SK-N-SH (cell line): ENCODE measurements around the gene WDR48. TPM values are rescaled to one million over a fixed set of nuclear protein-coding genes. Genes with fewer than 3 reads are reported as not detected.

ENCODE experiments used
- CTCF ChIA-PET: fragments of 300-600, 350-600 bp; formaldehyde crosslinking; extraction: SDS; loops from one replicate; lab custom pipeline; 2021; lab: Yijun Ruan, JAX
- POLR2A ChIA-PET: fragments of 350-600 bp; sonication (Branson Sonifier 250); formaldehyde crosslinking; extraction: SDS; loops from one replicate; lab custom pipeline; 2020; ENCODE audit warnings: antibody characterized with exemption, inconsistent platforms; lab: Yijun Ruan, JAX
- DNase-seq: peaks from one replicate; pipeline ENCODE4 v3.0.0; 2012
- H2AFZ ChIP-seq: fragments of 200-600 bp; sonication (generic); 2 replicates; pipeline ENCODE4 v1.8.1; 2016; ENCODE audit warnings: antibody characterized with exemption, mild to moderate bottlenecking, low read depth
- H3F3A ChIP-seq: fragments of 200-600 bp; sonication (generic); replicated peaks from 2 replicates; pipeline ENCODE3; 2016; ENCODE audit warnings: antibody characterized with exemption, mild to moderate bottlenecking; ENCODE audit not compliant: insufficient read depth
- H3K27ac ChIP-seq, 2 experiments: fragments of 200-500 bp in 1 of 2; fragments of 200-600 bp in 1 of 2; sonication (Bioruptor generic) in 1 of 2; sonication (generic), shearing (Covaris generic) in 1 of 2; 2 replicates each; pipeline versions ENCODE4 v1.5.1 to v1.6.1; 2014 to 2016; ENCODE audit warnings: low read depth in 2 of 2, inconsistent platforms in 1 of 2, low read length in 1 of 2, mild to moderate bottlenecking in 1 of 2, mixed read lengths in 1 of 2
- H3K27me3 ChIP-seq: fragments of 200-600 bp; sonication (generic), shearing (Covaris generic); 2 replicates; pipeline ENCODE4 v1.6.1; 2016; ENCODE audit warnings: mixed run types; ENCODE audit not compliant: insufficient read depth
- H3K36me3 ChIP-seq, 2 experiments: fragments of 200-500 bp in 1 of 2; fragments of 200-600 bp in 1 of 2; sonication (Bioruptor generic) in 1 of 2; sonication (generic) in 1 of 2; replicated peaks in 1 of 2; 2 replicates each; pipeline versions ENCODE3 to v1.5.1; 2014 to 2016; ENCODE audit warnings: low read length in 1 of 2, mild to moderate bottlenecking in 1 of 2; ENCODE audit not compliant: insufficient read depth in 2 of 2, control insufficient read depth in 1 of 2
- H3K4me1 ChIP-seq, 2 experiments: fragments of 200-500 bp in 1 of 2; fragments of 200-600 bp in 1 of 2; sonication (Bioruptor generic) in 1 of 2; sonication (generic), shearing (Covaris generic) in 1 of 2; 2 replicates each; pipeline versions ENCODE4 v1.5.1 to v1.6.1; 2014 to 2016; ENCODE audit warnings: low read depth in 1 of 2, low read length in 1 of 2, mixed run types in 1 of 2; ENCODE audit not compliant: insufficient read depth in 2 of 2, control insufficient read depth in 1 of 2
- H3K4me2 ChIP-seq: fragments of 200-600 bp; sonication (generic), shearing (Covaris generic); 2 replicates; pipeline ENCODE4 v1.6.1; 2017; ENCODE audit warnings: mixed run types
- H3K4me3 ChIP-seq, 2 experiments: fragments of 200-500 bp in 1 of 2; fragments of 200-600 bp in 1 of 2; sonication (Bioruptor generic) in 1 of 2; sonication (generic), shearing (Covaris generic) in 1 of 2; 2 replicates each; pipeline versions ENCODE4 v1.5.1 to v1.8.1; 2014 to 2016; ENCODE audit warnings: low read depth in 2 of 2, inconsistent platforms in 1 of 2, low read length in 1 of 2, mild to moderate bottlenecking in 1 of 2, mixed read lengths in 1 of 2, moderate library complexity in 1 of 2
- H3K79me2 ChIP-seq: fragments of 200-600 bp; sonication (generic); 2 replicates; pipeline ENCODE4 v1.8.1; 2017; ENCODE audit warnings: mild to moderate bottlenecking; ENCODE audit not compliant: insufficient read depth
- H3K9ac ChIP-seq: fragments of 200-600 bp; sonication (generic); 2 replicates; pipeline ENCODE4 v1.6.1; 2017; ENCODE audit warnings: mixed run types
- H3K9me2 ChIP-seq: fragments of 200-600 bp; sonication (generic); 2 replicates; pipeline ENCODE4 v1.6.1; 2017; ENCODE audit warnings: mixed run types
- H3K9me3 ChIP-seq: fragments of 200-600 bp; sonication (generic); 2 replicates; pipeline ENCODE4 v1.6.1; 2017; ENCODE audit warnings: mixed run types, mild to moderate bottlenecking, moderate library complexity
- H4K20me1 ChIP-seq: fragments of 200-600 bp; sonication (generic); 2 replicates; pipeline ENCODE4 v1.6.1; 2017; ENCODE audit warnings: mild to moderate bottlenecking, mixed run types; ENCODE audit not compliant: insufficient read depth
- CHD2 ChIP-seq: fragments of 150-350 bp; IDR thresholded peaks from 2 replicates; pipeline ENCODE4 v1.6.1; 2018; ENCODE audit warnings: low read length; ENCODE audit not compliant: partially characterized antibody
- CTCF ChIP-seq: fragments of 200-600 bp; sonication (generic); IDR thresholded peaks from 2 replicates; pipeline ENCODE4 v1.6.1; 2017; ENCODE audit warnings: antibody characterized with exemption, mild to moderate bottlenecking, moderate library complexity
- EZH2phosphoT487 ChIP-seq: fragments of 200-600 bp; sonication (generic); IDR thresholded peaks from 2 replicates; pipeline ENCODE4 v1.6.1; 2017; ENCODE audit warnings: low read depth, mixed run types, mild to moderate bottlenecking, antibody characterized with exemption, moderate library complexity, borderline replicate concordance
- FOXJ3 ChIP-seq: sonication (generic); formaldehyde crosslinking; IDR thresholded peaks from 2 replicates; pipeline ENCODE4 v1.5.1; 2020; ENCODE audit warnings: mild to moderate bottlenecking, missing genetic modification reagents
- GATA2 ChIP-seq: sonication (generic); formaldehyde crosslinking; IDR thresholded peaks from 2 replicates; pipeline ENCODE4 v1.5.0; 2020; ENCODE audit warnings: mild to moderate bottlenecking, missing genetic modification reagents
- IRF3 ChIP-seq: fragments of 150-350 bp; IDR thresholded peaks from 2 replicates; pipeline ENCODE4 v1.6.1; 2016; ENCODE audit warnings: mild to moderate bottlenecking, low read depth, low read length
- JUND ChIP-seq: IDR thresholded peaks from 2 replicates; pipeline ENCODE4 v1.4.0; 2012
- MXI1 ChIP-seq: IDR thresholded peaks from 2 replicates; pipeline ENCODE4 v1.6.1; 2012; ENCODE audit warnings: mild to moderate bottlenecking, low read depth, low read length, improper control_type of control experiment
- NFIC ChIP-seq: IDR thresholded peaks from 2 replicates; pipeline ENCODE4 v1.4.0; 2012; ENCODE audit warnings: borderline replicate concordance
- NRF1 ChIP-seq: IDR thresholded peaks from 2 replicates; pipeline ENCODE4 v1.6.1; 2012; ENCODE audit warnings: low read depth, mild to moderate bottlenecking, low read length
- RAD21 ChIP-seq: IDR thresholded peaks from 2 replicates; pipeline ENCODE4 v1.6.1; 2012; ENCODE audit warnings: mild to moderate bottlenecking, low read length
- RCOR1 ChIP-seq: fragments of 150-350 bp; IDR thresholded peaks from 2 replicates; pipeline ENCODE4 v1.6.1; 2017; ENCODE audit warnings: antibody characterized with exemption, low read length
- RFX5 ChIP-seq: IDR thresholded peaks from 2 replicates; pipeline ENCODE4 v1.6.1; 2012; ENCODE audit warnings: mild to moderate bottlenecking, improper control_type of control experiment, low read length
- RXRA ChIP-seq: IDR thresholded peaks from 2 replicates; pipeline ENCODE4 v1.4.0; 2012; ENCODE audit warnings: low read depth, mild to moderate bottlenecking, borderline replicate concordance
- SIN3A ChIP-seq: IDR thresholded peaks from 2 replicates; pipeline ENCODE4 v1.6.1; 2012; ENCODE audit warnings: low read depth, mild to moderate bottlenecking, low read length, moderate library complexity, borderline replicate concordance
- SMC3 ChIP-seq: IDR thresholded peaks from 2 replicates; pipeline ENCODE4 v1.6.1; 2012; ENCODE audit warnings: low read depth, low read length, improper control_type of control experiment
- TCF12 ChIP-seq: IDR thresholded peaks from 2 replicates; pipeline ENCODE4 v1.4.0; 2012
- USF1 ChIP-seq: IDR thresholded peaks from 2 replicates; pipeline ENCODE4 v1.4.0; 2012; ENCODE audit warnings: low read depth, borderline replicate concordance
- USF2 ChIP-seq: fragments of 150-350 bp; IDR thresholded peaks from 2 replicates; pipeline ENCODE4 v1.6.1; 2017; ENCODE audit warnings: antibody characterized with exemption, low read length, low read depth, borderline replicate concordance
- polyA plus RNA-seq, 3 experiments: library from polyadenylated mRNA; depleted of rRNA; stranded (reverse); fragments of >200 nt; gene quantifications; 2 replicates each; pipeline ENCODE4 v1.2.3, GENCODE V29; 2012
- TF ChIP-seq, protein P1 (sequence below): IDR thresholded peaks from 2 replicates; pipeline ENCODE4 v1.4.0; 2012; ENCODE audit warnings: low read depth
- TF ChIP-seq, protein P2 (sequence below): IDR thresholded peaks from 2 replicates; pipeline ENCODE4; 2012
- TF ChIP-seq, protein P3 (sequence below): IDR thresholded peaks from 2 replicates; pipeline ENCODE4 v1.4.0; 2012; ENCODE audit warnings: low read depth, borderline replicate concordance

Gene WDR48
- polyA plus RNA-seq, 1 of the 3 experiments (the other 2 are of a cell fraction): 12.1 TPM

- Histone ChIP-seq H3K9me2 (no peaks in the 10 kb centered on the region), H3K4me1 (no peaks in the 10 kb centered on the region), H3K36me3 (no peaks in the 10 kb centered on the region), H3K4me2 (no peak overlapping the region), H3K27me3 (no peaks in the 10 kb centered on the region), H4K20me1 (no peaks in the 10 kb centered on the region), H3F3A (no peaks in the 10 kb centered on the region), H2AFZ (no peak overlapping the region), H3K79me2 (no peaks in the 10 kb centered on the region), H3K27ac (no peak overlapping the region), H3K4me3 (no peak overlapping the region), H3K9me3 (0 out of 2 replicates have a peak, but pooled peaks cover 5% of the 10 kb centered on the region), H3K9ac (no peak overlapping the region)
- ChIA-PET CTCF (no interaction called here), POLR2A (no interaction called here)
- no peak for TF ChIP-seq USF2
- no peak for TF ChIP-seq RXRA
- no peak for TF ChIP-seq TCF12
- no peak for TF ChIP-seq GATA2 (CRISPR knock-in tag)
- no peak for TF ChIP-seq SIN3A
- TF ChIP-seq FOXJ3: no peak
- TF ChIP-seq JUND: no peak
- TF ChIP-seq SMC3: no peak
- no peak for TF ChIP-seq NRF1
- TF ChIP-seq, protein P1, sequence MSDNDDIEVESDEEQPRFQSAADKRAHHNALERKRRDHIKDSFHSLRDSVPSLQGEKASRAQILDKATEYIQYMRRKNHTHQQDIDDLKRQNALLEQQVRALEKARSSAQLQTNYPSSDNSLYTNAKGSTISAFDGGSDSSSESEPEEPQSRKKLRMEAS: no peak
- TF ChIP-seq CTCF: no peak
- no peak for TF ChIP-seq EZH2phosphoT487
- TF ChIP-seq NFIC: no peak
- no peak for TF ChIP-seq IRF3
- TF ChIP-seq RFX5: no peak
- TF ChIP-seq MXI1: no peak
- DNase-seq: no peak
Measured at GRCh38 chr3:39038165-39038564, 13.7 kb upstream of the WDR48 start.

DNA sequence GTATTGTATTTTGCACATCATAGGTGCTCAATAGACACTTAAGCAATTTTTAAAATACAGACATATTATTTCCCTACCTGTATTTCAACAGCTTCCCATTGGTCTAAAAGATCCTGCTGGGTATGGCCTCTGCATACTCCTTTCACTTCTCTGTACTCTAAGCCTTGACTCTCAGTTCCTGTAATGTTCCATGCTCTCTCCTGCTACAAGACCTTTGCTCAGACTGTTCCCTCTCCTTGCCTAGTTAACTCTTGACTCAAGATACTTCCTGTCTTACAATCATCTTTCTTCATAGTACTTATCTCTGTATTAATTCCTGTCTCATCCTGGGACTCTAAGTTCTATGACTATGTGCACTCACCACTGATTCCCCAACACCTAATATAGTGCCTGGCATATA lies 1.8 kb upstream of the WDR48 start:
- Histone ChIP-seq H3K27ac (no peak overlapping the region), H3K79me2 (peaks cover 32% of the 10 kb centered on the region), H4K20me1 (no peaks in the 10 kb centered on the region; the same call in 1 of the 2 replicates), H3K36me3 (no peaks in the 10 kb centered on the region), H3K4me3 (no peak overlapping the region), H3K9me2 (no peaks in the 10 kb centered on the region), H3K9me3 (no peaks in the 10 kb centered on the region), H3F3A (no peaks in the 10 kb centered on the region), H3K4me1 (peaks cover 0 to 3% of the 10 kb centered on the region in 2 experiments; a peak in 2 of 4 replicates), H3K27me3 (no peaks in the 10 kb centered on the region), H3K9ac (no peak overlapping the region), H2AFZ (no peak overlapping the region), H3K4me2 (no peak overlapping the region)
- CTCF ChIA-PET: no interaction called here
- no peak for DNase-seq
- TF ChIP-seq SIN3A (no peak), USF1 (no peak), RCOR1 (no peak), EZH2phosphoT487 (no peak), RAD21 (no peak), NRF1 (no peak), CHD2 (no peak), RXRA (no peak)
- TF ChIP-seq, protein P2, sequence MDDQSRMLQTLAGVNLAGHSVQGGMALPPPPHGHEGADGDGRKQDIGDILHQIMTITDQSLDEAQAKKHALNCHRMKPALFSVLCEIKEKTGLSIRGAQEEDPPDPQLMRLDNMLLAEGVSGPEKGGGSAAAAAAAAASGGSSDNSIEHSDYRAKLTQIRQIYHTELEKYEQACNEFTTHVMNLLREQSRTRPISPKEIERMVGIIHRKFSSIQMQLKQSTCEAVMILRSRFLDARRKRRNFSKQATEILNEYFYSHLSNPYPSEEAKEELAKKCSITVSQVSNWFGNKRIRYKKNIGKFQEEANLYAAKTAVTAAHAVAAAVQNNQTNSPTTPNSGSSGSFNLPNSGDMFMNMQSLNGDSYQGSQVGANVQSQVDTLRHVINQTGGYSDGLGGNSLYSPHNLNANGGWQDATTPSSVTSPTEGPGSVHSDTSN: no peak
- TF ChIP-seq, protein P3, sequence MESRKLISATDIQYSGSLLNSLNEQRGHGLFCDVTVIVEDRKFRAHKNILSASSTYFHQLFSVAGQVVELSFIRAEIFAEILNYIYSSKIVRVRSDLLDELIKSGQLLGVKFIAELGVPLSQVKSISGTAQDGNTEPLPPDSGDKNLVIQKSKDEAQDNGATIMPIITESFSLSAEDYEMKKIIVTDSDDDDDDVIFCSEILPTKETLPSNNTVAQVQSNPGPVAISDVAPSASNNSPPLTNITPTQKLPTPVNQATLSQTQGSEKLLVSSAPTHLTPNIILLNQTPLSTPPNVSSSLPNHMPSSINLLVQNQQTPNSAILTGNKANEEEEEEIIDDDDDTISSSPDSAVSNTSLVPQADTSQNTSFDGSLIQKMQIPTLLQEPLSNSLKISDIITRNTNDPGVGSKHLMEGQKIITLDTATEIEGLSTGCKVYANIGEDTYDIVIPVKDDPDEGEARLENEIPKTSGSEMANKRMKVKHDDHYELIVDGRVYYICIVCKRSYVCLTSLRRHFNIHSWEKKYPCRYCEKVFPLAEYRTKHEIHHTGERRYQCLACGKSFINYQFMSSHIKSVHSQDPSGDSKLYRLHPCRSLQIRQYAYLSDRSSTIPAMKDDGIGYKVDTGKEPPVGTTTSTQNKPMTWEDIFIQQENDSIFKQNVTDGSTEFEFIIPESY: no peak
- POLR2A ChIA-PET: no interaction called here
